ENCODE measurements around the gene SRI. TPM values are rescaled to one million over a fixed set of nuclear protein-coding genes. Genes with fewer than 3 reads are reported as not detected.
A peak's percentile ranks its signal among the peaks of the same experiment; 100 is the strongest.

Gene SRI
- total RNA-seq, 1 donor from 2014 or later = 179 TPM

GRCh38 chr7:88254721-88255424 is 35.0 kb upstream of the SRI start:
- no peak for DNase-seq
- no peaks in the 10 kb centered on the region for H3K27me3 Mint-ChIP-seq (ENCODE audit: unreplicated experiment)
- TF ChIP-seq CTCF (IDR thresholded peaks at IDR 0.05; ENCODE audit: partially characterized antibody, unreplicated experiment) = no peak
- no peak overlapping the region for H3K4me3 Mint-ChIP-seq (ENCODE audit: unreplicated experiment)
- peaks cover 8% of the 10 kb centered on the region for H3K9me3 Mint-ChIP-seq (ENCODE audit: unreplicated experiment)
- no peak overlapping the region for H3K27ac Mint-ChIP-seq (ENCODE audit: unreplicated experiment)
- H3K36me3 Mint-ChIP-seq (ENCODE audit: unreplicated experiment) = peaks cover 17% of the 10 kb centered on the region
- H3K4me1 Mint-ChIP-seq (ENCODE audit: low read depth, unreplicated experiment) = no peaks in the 10 kb centered on the region

- H3K9me3 Mint-ChIP-seq (ENCODE audit: unreplicated experiment) = peaks cover 8% of the 10 kb centered on the region
- no peak for TF ChIP-seq CTCF (IDR thresholded peaks at IDR 0.05; ENCODE audit: partially characterized antibody, unreplicated experiment)
- H3K36me3 Mint-ChIP-seq (ENCODE audit: unreplicated experiment) = peaks cover 17% of the 10 kb centered on the region
- no peak overlapping the region for H3K4me3 Mint-ChIP-seq (ENCODE audit: unreplicated experiment)
- H3K27me3 Mint-ChIP-seq (ENCODE audit: unreplicated experiment) = no peaks in the 10 kb centered on the region
- no peak for DNase-seq
- H3K4me1 Mint-ChIP-seq (ENCODE audit: low read depth, unreplicated experiment) = no peaks in the 10 kb centered on the region
- no peak overlapping the region for H3K27ac Mint-ChIP-seq (ENCODE audit: unreplicated experiment)
These were observed 33.8 kb upstream of the SRI start for GRCh38 chr7:88253640-88254039.

- H3K27ac Mint-ChIP-seq (ENCODE audit: unreplicated experiment) = no peak overlapping the region
- peaks cover 3% of the 10 kb centered on the region for H3K4me1 Mint-ChIP-seq (ENCODE audit: low read depth, unreplicated experiment)
- no peaks in the 10 kb centered on the region for H3K36me3 Mint-ChIP-seq (ENCODE audit: unreplicated experiment)
- H3K27me3 Mint-ChIP-seq (ENCODE audit: unreplicated experiment) = no peaks in the 10 kb centered on the region
- TF ChIP-seq CTCF (IDR thresholded peaks at IDR 0.05; ENCODE audit: partially characterized antibody, unreplicated experiment) = no peak
- peaks cover 1% of the 10 kb centered on the region for H3K9me3 Mint-ChIP-seq (ENCODE audit: unreplicated experiment)
- DNase-seq = no peak
- no peak overlapping the region for H3K4me3 Mint-ChIP-seq (ENCODE audit: unreplicated experiment)
These were observed 24.4 kb upstream of the SRI start for GRCh38 chr7:88244258-88244657.

- no peaks in the 10 kb centered on the region for H3K27me3 Mint-ChIP-seq (ENCODE audit: unreplicated experiment)
- H3K27ac Mint-ChIP-seq (ENCODE audit: unreplicated experiment) = no peak overlapping the region
- no peak for DNase-seq
- no peak overlapping the region for H3K4me3 Mint-ChIP-seq (ENCODE audit: unreplicated experiment)
- TF ChIP-seq CTCF (IDR thresholded peaks at IDR 0.05; ENCODE audit: partially characterized antibody, unreplicated experiment) = peak; percentile 71
- H3K9me3 Mint-ChIP-seq (ENCODE audit: unreplicated experiment) = peaks cover 1% of the 10 kb centered on the region
- peaks cover 3% of the 10 kb centered on the region for H3K4me1 Mint-ChIP-seq (ENCODE audit: low read depth, unreplicated experiment)
- H3K36me3 Mint-ChIP-seq (ENCODE audit: unreplicated experiment) = no peaks in the 10 kb centered on the region
These were observed 23.6 kb upstream of the SRI start for GRCh38 chr7:88243345-88243909.

GRCh38 chr7:88239852-88240251 is 20.0 kb upstream of the SRI start:
- no peak for TF ChIP-seq CTCF (IDR thresholded peaks at IDR 0.05; ENCODE audit: partially characterized antibody, unreplicated experiment)
- H3K4me3 Mint-ChIP-seq (ENCODE audit: unreplicated experiment) = no peak overlapping the region
- DNase-seq = no peak
- no peak overlapping the region for H3K27ac Mint-ChIP-seq (ENCODE audit: unreplicated experiment)
- no peaks in the 10 kb centered on the region for H3K27me3 Mint-ChIP-seq (ENCODE audit: unreplicated experiment)
- no peaks in the 10 kb centered on the region for H3K36me3 Mint-ChIP-seq (ENCODE audit: unreplicated experiment)
- peaks cover 5% of the 10 kb centered on the region for H3K4me1 Mint-ChIP-seq (ENCODE audit: low read depth, unreplicated experiment)
- H3K9me3 Mint-ChIP-seq (ENCODE audit: unreplicated experiment) = peaks cover 1% of the 10 kb centered on the region
